Erythroblast (primary cell): ENCODE results near the gene VPS13C.

Experiments
- GATA1 ChIP-seq: IDR thresholded peaks from 2 replicates; pipeline ENCODE4 v1.6.1; 2011; ENCODE audit warnings: low read depth, mild to moderate bottlenecking, control low read depth, low read length, moderate library complexity
- POLR2A ChIP-seq: IDR thresholded peaks from 2 replicates; pipeline ENCODE4 v1.6.1; 2011; ENCODE audit warnings: mild to moderate bottlenecking, low read length

- TF ChIP-seq POLR2A = no peak
- no peak for TF ChIP-seq GATA1
These were observed 224.6 kb downstream of the VPS13C start for GRCh38 chr15:61835496-61836106.
